Stimulated activated CD4-positive, alpha-beta T cell treated with anti-CD3 and anti-CD28 coated beads, Interleukin-4, amount 100 ng/mL, for 48 hours (primary cell): ENCODE results near the gene TGFBR1.
"Not testable (repeated sequence)": the region's sequence is repeated elsewhere in the genome, so short reads cannot be mapped to it uniquely, and the experiment has no call there.

Experiments used
- DNase-seq, 2 donors: peaks; one replicate each; pipeline ENCODE4 v3.0.0-alpha.2; 2020; ENCODE audit warnings: low read depth in 2 of 2

TGFBR1 gene

GRCh38 chr9:99189186-99189585, 84.3 kb downstream of the TGFBR1 start:
- no peak for DNase-seq

GRCh38 chr9:99189887-99190596, 85.1 kb downstream of the TGFBR1 start:
- no peak for DNase-seq

- no peak for DNase-seq
These were observed 85.8 kb downstream of the TGFBR1 start for GRCh38 chr9:99190597-99191283.

GRCh38 chr9:99192786-99193465, 88.0 kb downstream of the TGFBR1 start:
- no peak for DNase-seq

GRCh38 chr9:99193466-99193821, 88.5 kb downstream of the TGFBR1 start:
- DNase-seq, result no peak

GRCh38 chr9:99196484-99196883, 91.6 kb downstream of the TGFBR1 start:
- DNase-seq, result not testable (repeated sequence)

- DNase-seq, result no peak
These were observed 92.3 kb downstream of the TGFBR1 start for GRCh38 chr9:99197124-99197630.

GRCh38 chr9:99197987-99198386, 93.1 kb downstream of the TGFBR1 start:
- DNase-seq, result no peak

GRCh38 chr9:99199938-99200539, 95.1 kb downstream of the TGFBR1 start:
- no peak for DNase-seq

GRCh38 chr9:99201603-99202002, 96.7 kb downstream of the TGFBR1 start:
- DNase-seq, result no peak
